A549 (cell line): ENCODE results near the gene TRIM15. TPM values are rescaled to one million over a fixed set of nuclear protein-coding genes. Genes with fewer than 3 reads are reported as not detected.

Experiments used
- ATAC-seq, 2 experiments: fragments of 200-7000 bp in 1 of 2; fragments of >200 bp in 1 of 2; cut with Nextera tagmentation in 1 of 2; cut with Tn5 transposase in 1 of 2; 3 replicates each; pipeline versions ENCODE4 v1.8.0 to v1.9.1; 2018 to 2020; ENCODE audit warnings: mild to moderate bottlenecking in 1 of 2, moderate library complexity in 1 of 2
- CTCF ChIA-PET: fragments of 300-600 bp; sonication (Branson Sonifier 250); formaldehyde crosslinking; extraction: SDS; loops from one replicate; lab custom pipeline; 2021; ENCODE audit warnings: antibody characterized with exemption, inconsistent platforms; lab: Yijun Ruan, JAX
- POLR2A ChIA-PET: fragments of 350-600 bp; formaldehyde crosslinking; extraction: SDS; loops from one replicate; lab custom pipeline; 2021; ENCODE audit warnings: antibody characterized with exemption, inconsistent platforms; lab: Yijun Ruan, JAX
- DNase-seq, 2 experiments: peaks; one replicate each; pipeline versions ENCODE4 v3.0.0 to v3.0.0-alpha.2; 2011 to 2016; ENCODE audit warnings: low read depth in 1 of 2, low spot score in 1 of 2
- FAIRE-seq: peaks from 2 replicates; lab custom pipeline; 2011; peaks lifted over from hg19 to GRCh38; lab: Jason Lieb, UNC
- H3K27ac ChIP-seq, 2 experiments: fragments of >200 bp; sonication (Bioruptor Twin); formaldehyde crosslinking; 3 replicates each; pipeline ENCODE4 v1.5.1; 2016 to 2017
- H3K4me1 ChIP-seq: fragments of >200 bp; sonication (Bioruptor Twin); formaldehyde crosslinking; 3 replicates; pipeline ENCODE4 v1.6.1; 2016
- H3K4me2 ChIP-seq: fragments of >200 bp; sonication (Bioruptor Twin); formaldehyde crosslinking; 3 replicates; pipeline ENCODE4 v1.6.1; 2016
- H3K4me3 ChIP-seq: fragments of >200 bp; sonication (Bioruptor Twin); formaldehyde crosslinking; 3 replicates; pipeline ENCODE4 v1.5.1; 2016
- H3K9me3 ChIP-seq: fragments of >200 bp; sonication (Bioruptor Twin); formaldehyde crosslinking; 3 replicates; pipeline ENCODE4 v1.6.1; 2016
- CHD4 ChIP-seq: fragments of 200-600 bp; sonication (generic); IDR thresholded peaks from 2 replicates; pipeline ENCODE4 v1.6.1; 2016; ENCODE audit warnings: antibody characterized with exemption, mild to moderate bottlenecking, borderline replicate concordance
- EP300 ChIP-seq, 2 experiments: fragments of >200 bp; sonication (Bioruptor Twin); formaldehyde crosslinking; IDR thresholded peaks; 2 replicates in 1 of 2; 3 replicates in 1 of 2; pipeline ENCODE4 v1.6.1; 2016 to 2017
- ESRRA ChIP-seq: fragments of 150-350 bp; IDR thresholded peaks from 2 replicates; pipeline ENCODE4 v1.6.1; 2014; ENCODE audit warnings: mild to moderate bottlenecking, low read length, borderline replicate concordance
- FOXS1 ChIP-seq: fragments of 250-450 bp; sonication (Bioruptor Pico); IDR thresholded peaks from 2 replicates; pipeline ENCODE4 v1.5.0; 2020; ENCODE audit warnings: mild to moderate bottlenecking, moderate library complexity
- HOXA7 ChIP-seq: fragments of 250-450 bp; sonication (Bioruptor Pico); IDR thresholded peaks from 2 replicates; pipeline ENCODE4 v1.5.0; 2020; ENCODE audit warnings: mild to moderate bottlenecking, moderate library complexity
- JUNB ChIP-seq: fragments of >200 bp; sonication (Bioruptor Twin); formaldehyde crosslinking; IDR thresholded peaks from 2 replicates; pipeline ENCODE4 v1.6.1; 2016
- MAFK ChIP-seq: fragments of 450-650 bp; IDR thresholded peaks from 2 replicates; pipeline ENCODE4 v1.6.1; 2014; ENCODE audit not compliant: partially characterized antibody
- NPAS2 ChIP-seq: fragments of 250-450 bp; sonication (Bioruptor Pico); IDR thresholded peaks from 2 replicates; pipeline ENCODE4 v1.8.0; 2022; ENCODE audit warnings: mild to moderate bottlenecking, moderate library complexity, borderline replicate concordance
- NR3C1 ChIP-seq: fragments of >200 bp; sonication (Bioruptor Twin); formaldehyde crosslinking; IDR thresholded peaks from 3 replicates; pipeline ENCODE4 v1.6.1; 2017
- POLR2A ChIP-seq: IDR thresholded peaks from 2 replicates; pipeline ENCODE4 v1.6.1; 2012; ENCODE audit warnings: mild to moderate bottlenecking, low read length
- RARB ChIP-seq: fragments of 250-450 bp; sonication (Bioruptor Pico); IDR thresholded peaks from 2 replicates; pipeline ENCODE4 v1.8.0; 2021; ENCODE audit warnings: mild to moderate bottlenecking, moderate library complexity
- RCOR1 ChIP-seq: fragments of 150-350 bp; IDR thresholded peaks from 2 replicates; pipeline ENCODE4 v1.6.1; 2014; ENCODE audit warnings: antibody characterized with exemption, low read length, low read depth
- RFX5 ChIP-seq: fragments of 450-650 bp; IDR thresholded peaks from 2 replicates; pipeline ENCODE4 v1.7.1; 2014; ENCODE audit warnings: antibody characterized with exemption, mild to moderate bottlenecking, moderate library complexity
- SMC3 ChIP-seq: fragments of >200 bp; sonication (Bioruptor Twin); formaldehyde crosslinking; IDR thresholded peaks from 3 replicates; pipeline ENCODE4 v1.6.1; 2018; ENCODE audit warnings: inconsistent platforms
- ZFP36 ChIP-seq: fragments of 450-650 bp; IDR thresholded peaks from 2 replicates; pipeline ENCODE4 v1.6.1; 2014; ENCODE audit warnings: borderline replicate concordance; ENCODE audit not compliant: partially characterized antibody
- ZNF302 ChIP-seq: fragments of 250-450 bp; sonication (Bioruptor Pico); IDR thresholded peaks from 2 replicates; pipeline ENCODE4 v1.9.0; 2021; ENCODE audit warnings: inconsistent platforms, mild to moderate bottlenecking, moderate library complexity
- ZSCAN20 ChIP-seq: fragments of 250-450 bp; sonication (Bioruptor Pico); IDR thresholded peaks from 2 replicates; pipeline ENCODE4 v1.8.0; 2022; ENCODE audit warnings: mild to moderate bottlenecking, moderate library complexity
- WGBS: methylation state at CpG from one replicate; pipeline ENCODE4 v1.1.6; 2017; ENCODE audit errors: missing lambda C conversion rate; 5-methylcytosine and 5-hydroxymethylcytosine counted together
- polyA plus RNA-seq, 4 experiments: library from polyadenylated mRNA; depleted of rRNA in 3 of 4; stranded (reverse); fragments of >200 nt; fragmentation: RNase III in 1 of 4; extraction: RNeasy Plus Mini Kit Qiagen cat#74134 plus additional on column Dnase treatment in 1 of 4; gene quantifications; 2 replicates in 3 of 4; 3 replicates in 1 of 4; pipeline ENCODE4 v1.2.3, GENCODE V29; 2011 to 2017
- TF ChIP-seq, protein P1 (sequence below): fragments of 200-600 bp; sonication (generic); IDR thresholded peaks from 2 replicates; pipeline ENCODE4 v1.6.1; 2016; ENCODE audit warnings: antibody characterized with exemption, mild to moderate bottlenecking, moderate library complexity
- TF ChIP-seq, protein P2 (sequence below): IDR thresholded peaks from 2 replicates; pipeline ENCODE4 v1.6.1; 2012
- TF ChIP-seq, protein P3 (sequence below): fragments of 450-650 bp; IDR thresholded peaks from 2 replicates; pipeline ENCODE4 v1.6.1; 2014; ENCODE audit warnings: antibody characterized with exemption
- TF ChIP-seq, protein P4 (sequence below): IDR thresholded peaks from 2 replicates; pipeline ENCODE4 v1.6.1; 2012; ENCODE audit warnings: low read depth, borderline replicate concordance
- TF ChIP-seq, protein P5 (sequence below): fragments of 250-450 bp; sonication (Bioruptor Pico); IDR thresholded peaks from 2 replicates; pipeline ENCODE4 v1.5.0; 2020; ENCODE audit warnings: low read depth, mild to moderate bottlenecking, moderate library complexity
- TF ChIP-seq, protein P6 (sequence below): fragments of >200 bp; sonication (Bioruptor Twin); formaldehyde crosslinking; IDR thresholded peaks from 3 replicates; pipeline ENCODE4 v1.6.1; 2016

Gene TRIM15
- polyA plus RNA-seq, 2 of the 4 experiments (the other 2 are of a cell fraction): 0.09 to 0.37 TPM

DNA sequence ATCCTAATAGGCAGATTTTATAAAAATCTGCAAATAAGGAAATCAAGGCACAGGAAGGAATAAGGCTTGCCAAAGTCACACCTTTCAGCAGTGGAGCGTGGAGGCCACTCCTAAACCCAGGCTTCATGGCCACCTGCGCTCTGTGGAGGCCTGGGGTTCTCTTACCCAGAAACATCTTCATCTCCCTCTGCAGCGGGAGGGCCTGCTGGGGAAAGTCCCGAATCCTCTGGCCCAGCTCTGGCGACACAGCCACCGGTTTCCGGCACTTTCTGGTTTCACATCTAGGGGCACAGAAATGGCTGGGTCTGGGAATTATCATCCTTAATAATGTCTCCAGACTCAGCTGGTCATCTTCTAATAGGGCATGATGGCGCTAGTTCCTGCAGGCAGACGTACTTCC is 6.6 kb upstream of the TRIM15 start:
- TF ChIP-seq RCOR1: no peak
- TF ChIP-seq NPAS2 (CRISPR knock-in tag): no peak
- TF ChIP-seq, protein P1, sequence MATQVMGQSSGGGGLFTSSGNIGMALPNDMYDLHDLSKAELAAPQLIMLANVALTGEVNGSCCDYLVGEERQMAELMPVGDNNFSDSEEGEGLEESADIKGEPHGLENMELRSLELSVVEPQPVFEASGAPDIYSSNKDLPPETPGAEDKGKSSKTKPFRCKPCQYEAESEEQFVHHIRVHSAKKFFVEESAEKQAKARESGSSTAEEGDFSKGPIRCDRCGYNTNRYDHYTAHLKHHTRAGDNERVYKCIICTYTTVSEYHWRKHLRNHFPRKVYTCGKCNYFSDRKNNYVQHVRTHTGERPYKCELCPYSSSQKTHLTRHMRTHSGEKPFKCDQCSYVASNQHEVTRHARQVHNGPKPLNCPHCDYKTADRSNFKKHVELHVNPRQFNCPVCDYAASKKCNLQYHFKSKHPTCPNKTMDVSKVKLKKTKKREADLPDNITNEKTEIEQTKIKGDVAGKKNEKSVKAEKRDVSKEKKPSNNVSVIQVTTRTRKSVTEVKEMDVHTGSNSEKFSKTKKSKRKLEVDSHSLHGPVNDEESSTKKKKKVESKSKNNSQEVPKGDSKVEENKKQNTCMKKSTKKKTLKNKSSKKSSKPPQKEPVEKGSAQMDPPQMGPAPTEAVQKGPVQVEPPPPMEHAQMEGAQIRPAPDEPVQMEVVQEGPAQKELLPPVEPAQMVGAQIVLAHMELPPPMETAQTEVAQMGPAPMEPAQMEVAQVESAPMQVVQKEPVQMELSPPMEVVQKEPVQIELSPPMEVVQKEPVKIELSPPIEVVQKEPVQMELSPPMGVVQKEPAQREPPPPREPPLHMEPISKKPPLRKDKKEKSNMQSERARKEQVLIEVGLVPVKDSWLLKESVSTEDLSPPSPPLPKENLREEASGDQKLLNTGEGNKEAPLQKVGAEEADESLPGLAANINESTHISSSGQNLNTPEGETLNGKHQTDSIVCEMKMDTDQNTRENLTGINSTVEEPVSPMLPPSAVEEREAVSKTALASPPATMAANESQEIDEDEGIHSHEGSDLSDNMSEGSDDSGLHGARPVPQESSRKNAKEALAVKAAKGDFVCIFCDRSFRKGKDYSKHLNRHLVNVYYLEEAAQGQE: no peak
- TF ChIP-seq HOXA7: no peak
- no peak for TF ChIP-seq RARB
- TF ChIP-seq, protein P2, sequence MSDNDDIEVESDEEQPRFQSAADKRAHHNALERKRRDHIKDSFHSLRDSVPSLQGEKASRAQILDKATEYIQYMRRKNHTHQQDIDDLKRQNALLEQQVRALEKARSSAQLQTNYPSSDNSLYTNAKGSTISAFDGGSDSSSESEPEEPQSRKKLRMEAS: no peak
- TF ChIP-seq EP300 (IDR thresholded peaks at IDR 0.05): no peak
- TF ChIP-seq ZFP36: no peak
- ChIA-PET POLR2A (no interaction called here), CTCF (interaction anchor here (1.6 kb wide), 1 partner anchor 25 kb away, joined by 5 read pairs; no protein-coding TSS in a partner anchor)
- Histone ChIP-seq H3K4me3 (no peak overlapping the region), H3K4me2 (peak overlapping the region; percentile 80), H3K4me1 (peaks cover 33% of the 10 kb centered on the region), H3K27ac (peak overlapping the region; percentile 21 to 75; a peak in 4 of 6 replicates), H3K9me3 (no peaks in the 10 kb centered on the region)
- no peak for FAIRE-seq
- ATAC-seq: no peak
- 97% methylated on average over 9 of the region's 9 CpGs for WGBS
- DNase-seq: no peak

DNA sequence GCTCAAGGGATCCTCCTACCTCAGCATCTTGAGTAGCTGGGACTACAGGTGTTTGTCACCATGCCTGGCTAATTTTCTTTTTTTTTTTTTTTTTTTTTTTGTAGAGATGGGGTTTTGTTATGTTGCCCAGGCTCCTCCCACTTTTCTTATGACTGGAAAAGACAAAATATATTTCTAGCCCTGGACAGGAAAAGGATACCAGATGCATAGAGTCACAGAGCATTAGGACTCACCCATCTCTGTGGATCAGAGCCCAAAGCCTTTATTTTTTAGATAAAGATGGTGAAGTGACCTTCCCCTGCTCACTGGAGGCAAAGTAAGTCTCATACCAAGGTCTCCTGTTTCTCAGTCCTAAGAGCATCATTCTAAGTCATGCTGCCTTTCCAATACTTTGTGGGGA is 5.8 kb upstream of the TRIM15 start:
- ATAC-seq (no peak), DNase-seq (no peak)
- no peaks in the 10 kb centered on the region for H3K9me3 ChIP-seq
- TF ChIP-seq ZFP36 (no peak), JUNB (no peak)
- TF ChIP-seq, all 56 proteins: peak for 0
- no peak for FAIRE-seq
- Histone ChIP-seq H3K4me3 (no peak overlapping the region), H3K4me1 (peaks cover 29% of the 10 kb centered on the region), H3K4me2 (no peak overlapping the region), H3K27ac (no peak overlapping the region)
- ChIA-PET CTCF (interaction anchor here (1.5 to 1.6 kb wide), 2 partner anchors 22 to 26 kb away, joined by 4 to 5 read pairs; no protein-coding TSS in a partner anchor), POLR2A (no interaction called here)

DNA sequence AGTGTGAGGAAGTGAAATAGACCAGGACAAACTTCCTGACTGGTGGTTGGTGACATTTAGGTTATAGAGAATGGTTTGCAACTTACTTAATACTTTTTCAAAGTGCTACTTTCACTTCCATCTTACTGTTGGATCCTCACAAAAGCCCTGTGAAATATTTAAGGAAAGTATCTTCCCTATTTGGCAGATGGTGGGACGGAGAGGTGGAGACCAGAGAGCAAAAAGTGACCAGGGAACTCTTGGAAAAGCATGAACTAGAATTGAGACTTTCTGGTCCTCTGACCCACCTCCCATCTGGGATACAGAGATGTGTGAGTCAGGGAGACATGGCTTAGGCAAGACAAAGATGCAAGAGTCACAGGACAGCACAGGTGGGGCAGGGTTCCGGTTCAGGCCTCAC is 5.3 kb upstream of the TRIM15 start:
- Histone ChIP-seq H3K4me3 (no peak overlapping the region), H3K4me2 (no peak overlapping the region), H3K4me1 (peaks cover 29% of the 10 kb centered on the region), H3K27ac (no peak overlapping the region), H3K9me3 (no peaks in the 10 kb centered on the region)
- WGBS: 75% methylated on average over 2 of the region's 2 CpGs
- DNase-seq (no peak), FAIRE-seq (no peak), ATAC-seq (no peak)
- POLR2A ChIA-PET: no interaction called here
- CTCF ChIA-PET: interaction anchor here (1.0 to 1.6 kb wide), 3 partner anchors 23 to 56 kb away, joined by 3 to 5 read pairs (median 4); no protein-coding TSS in a partner anchor
- TF ChIP-seq SMC3 (no peak), ZSCAN20 (CRISPR knock-in tag) (no peak), RCOR1 (no peak), RARB (no peak), ESRRA (no peak), NR3C1 (no peak), ZNF302 (CRISPR knock-in tag) (no peak), MAFK (no peak), FOXS1 (CRISPR knock-in tag) (no peak), POLR2A (no peak), CHD4 (no peak), RFX5 (no peak)
- TF ChIP-seq, protein P3, sequence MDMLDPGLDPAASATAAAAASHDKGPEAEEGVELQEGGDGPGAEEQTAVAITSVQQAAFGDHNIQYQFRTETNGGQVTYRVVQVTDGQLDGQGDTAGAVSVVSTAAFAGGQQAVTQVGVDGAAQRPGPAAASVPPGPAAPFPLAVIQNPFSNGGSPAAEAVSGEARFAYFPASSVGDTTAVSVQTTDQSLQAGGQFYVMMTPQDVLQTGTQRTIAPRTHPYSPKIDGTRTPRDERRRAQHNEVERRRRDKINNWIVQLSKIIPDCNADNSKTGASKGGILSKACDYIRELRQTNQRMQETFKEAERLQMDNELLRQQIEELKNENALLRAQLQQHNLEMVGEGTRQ: no peak
- TF ChIP-seq, protein P1: no peak
- TF ChIP-seq, protein P4, sequence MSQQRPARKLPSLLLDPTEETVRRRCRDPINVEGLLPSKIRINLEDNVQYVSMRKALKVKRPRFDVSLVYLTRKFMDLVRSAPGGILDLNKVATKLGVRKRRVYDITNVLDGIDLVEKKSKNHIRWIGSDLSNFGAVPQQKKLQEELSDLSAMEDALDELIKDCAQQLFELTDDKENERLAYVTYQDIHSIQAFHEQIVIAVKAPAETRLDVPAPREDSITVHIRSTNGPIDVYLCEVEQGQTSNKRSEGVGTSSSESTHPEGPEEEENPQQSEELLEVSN: no peak
- TF ChIP-seq, protein P5, sequence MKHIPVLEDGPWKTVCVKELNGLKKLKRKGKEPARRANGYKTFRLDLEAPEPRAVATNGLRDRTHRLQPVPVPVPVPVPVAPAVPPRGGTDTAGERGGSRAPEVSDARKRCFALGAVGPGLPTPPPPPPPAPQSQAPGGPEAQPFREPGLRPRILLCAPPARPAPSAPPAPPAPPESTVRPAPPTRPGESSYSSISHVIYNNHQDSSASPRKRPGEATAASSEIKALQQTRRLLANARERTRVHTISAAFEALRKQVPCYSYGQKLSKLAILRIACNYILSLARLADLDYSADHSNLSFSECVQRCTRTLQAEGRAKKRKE (CRISPR knock-in tag): no peak
- TF ChIP-seq, protein P6, sequence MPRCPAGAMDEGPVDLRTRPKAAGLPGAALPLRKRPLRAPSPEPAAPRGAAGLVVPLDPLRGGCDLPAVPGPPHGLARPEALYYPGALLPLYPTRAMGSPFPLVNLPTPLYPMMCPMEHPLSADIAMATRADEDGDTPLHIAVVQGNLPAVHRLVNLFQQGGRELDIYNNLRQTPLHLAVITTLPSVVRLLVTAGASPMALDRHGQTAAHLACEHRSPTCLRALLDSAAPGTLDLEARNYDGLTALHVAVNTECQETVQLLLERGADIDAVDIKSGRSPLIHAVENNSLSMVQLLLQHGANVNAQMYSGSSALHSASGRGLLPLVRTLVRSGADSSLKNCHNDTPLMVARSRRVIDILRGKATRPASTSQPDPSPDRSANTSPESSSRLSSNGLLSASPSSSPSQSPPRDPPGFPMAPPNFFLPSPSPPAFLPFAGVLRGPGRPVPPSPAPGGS: no peak
